ENCODE data around the gene KRTAP10-3. TPM values are rescaled to one million over a fixed set of nuclear protein-coding genes. Genes with fewer than 3 reads are reported as not detected.
"Not testable (repeated sequence)": the region's sequence is repeated elsewhere in the genome, so short reads cannot be mapped to it uniquely, and the experiment has no call there.

KRTAP10-3 gene
- total RNA-seq, 2 experiments from 2014 or later: not detected

GRCh38 chr21:44595524-44595923, 36.9 kb upstream of the KRTAP10-3 start:
- POLR2A ChIA-PET: no interaction called here
- no peak for DNase-seq
- Mint-ChIP-seq H3K9me3 (no peaks in the 10 kb centered on the region), H3K27me3 (peaks cover 13% of the 10 kb centered on the region), H3K4me1 (no peaks in the 10 kb centered on the region), H3K4me3 (no peak overlapping the region), H3K36me3 (ENCODE audit: low read depth) (no peaks in the 10 kb centered on the region), H3K27ac (no peak overlapping the region)
- CTCF ChIA-PET: interaction anchor here (0.6 to 2.4 kb wide), 3 partner anchors 23 to 198 kb away, joined by 3 to 5 read pairs (median 3); no protein-coding TSS in a partner anchor

- H3K4me1 Mint-ChIP-seq: no peaks in the 10 kb centered on the region
- CTCF ChIA-PET: no interaction called here
- DNase-seq: no peak
- H3K9me3 Mint-ChIP-seq: no peaks in the 10 kb centered on the region
- no peak overlapping the region for H3K4me3 Mint-ChIP-seq
- peaks cover 13% of the 10 kb centered on the region for H3K27me3 Mint-ChIP-seq
- POLR2A ChIA-PET: no interaction called here
- no peaks in the 10 kb centered on the region for H3K36me3 Mint-ChIP-seq (ENCODE audit: low read depth)
- no peak overlapping the region for H3K27ac Mint-ChIP-seq
Observed at GRCh38 chr21:44594406-44594916, 35.9 kb upstream of the KRTAP10-3 start.

DNA sequence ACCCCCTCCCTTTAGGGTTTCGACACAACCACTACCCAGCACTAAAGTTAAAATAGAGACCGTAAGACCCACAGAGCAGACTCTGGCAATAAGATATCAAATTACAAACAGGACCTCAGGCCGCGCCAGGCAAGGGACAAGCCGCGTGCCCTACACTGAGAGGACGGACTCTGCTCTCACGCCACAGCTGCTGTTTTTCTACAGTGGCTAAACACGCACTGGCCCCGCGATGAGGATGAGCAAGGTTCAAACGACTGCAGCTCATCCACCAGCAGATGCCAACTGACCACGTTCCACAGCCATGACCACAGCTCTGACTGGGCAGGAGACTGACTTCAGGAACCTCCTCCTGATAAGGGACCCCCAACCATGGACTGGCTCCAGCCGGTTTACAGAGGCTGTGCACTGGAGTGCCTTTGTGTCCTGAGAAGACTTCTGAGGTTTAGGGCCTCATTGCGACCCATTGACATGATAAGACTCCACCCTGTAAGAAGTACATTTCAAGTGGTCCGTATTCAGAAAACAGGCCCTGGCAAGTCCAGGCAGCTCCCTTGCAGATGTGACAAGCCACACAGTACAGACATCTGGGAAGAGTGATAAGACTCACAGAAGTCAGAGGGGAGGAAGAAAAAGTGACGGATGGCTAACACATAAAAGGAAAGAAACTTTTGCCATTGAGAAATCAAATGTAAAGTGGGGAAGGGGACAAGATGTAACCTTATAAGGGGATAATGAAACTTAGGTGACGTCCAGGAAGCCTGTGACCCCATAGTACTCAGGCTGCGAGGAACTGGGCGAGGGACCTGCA, 35.2 kb upstream of the KRTAP10-3 start:
- Mint-ChIP-seq H3K27me3 (peaks cover 14% of the 10 kb centered on the region), H3K4me3 (no peak overlapping the region), H3K27ac (no peak overlapping the region), H3K36me3 (ENCODE audit: low read depth) (no peaks in the 10 kb centered on the region), H3K4me1 (no peaks in the 10 kb centered on the region), H3K9me3 (no peaks in the 10 kb centered on the region)
- ChIA-PET CTCF (no interaction called here), POLR2A (no interaction called here)
- DNase-seq: no peak

DNA sequence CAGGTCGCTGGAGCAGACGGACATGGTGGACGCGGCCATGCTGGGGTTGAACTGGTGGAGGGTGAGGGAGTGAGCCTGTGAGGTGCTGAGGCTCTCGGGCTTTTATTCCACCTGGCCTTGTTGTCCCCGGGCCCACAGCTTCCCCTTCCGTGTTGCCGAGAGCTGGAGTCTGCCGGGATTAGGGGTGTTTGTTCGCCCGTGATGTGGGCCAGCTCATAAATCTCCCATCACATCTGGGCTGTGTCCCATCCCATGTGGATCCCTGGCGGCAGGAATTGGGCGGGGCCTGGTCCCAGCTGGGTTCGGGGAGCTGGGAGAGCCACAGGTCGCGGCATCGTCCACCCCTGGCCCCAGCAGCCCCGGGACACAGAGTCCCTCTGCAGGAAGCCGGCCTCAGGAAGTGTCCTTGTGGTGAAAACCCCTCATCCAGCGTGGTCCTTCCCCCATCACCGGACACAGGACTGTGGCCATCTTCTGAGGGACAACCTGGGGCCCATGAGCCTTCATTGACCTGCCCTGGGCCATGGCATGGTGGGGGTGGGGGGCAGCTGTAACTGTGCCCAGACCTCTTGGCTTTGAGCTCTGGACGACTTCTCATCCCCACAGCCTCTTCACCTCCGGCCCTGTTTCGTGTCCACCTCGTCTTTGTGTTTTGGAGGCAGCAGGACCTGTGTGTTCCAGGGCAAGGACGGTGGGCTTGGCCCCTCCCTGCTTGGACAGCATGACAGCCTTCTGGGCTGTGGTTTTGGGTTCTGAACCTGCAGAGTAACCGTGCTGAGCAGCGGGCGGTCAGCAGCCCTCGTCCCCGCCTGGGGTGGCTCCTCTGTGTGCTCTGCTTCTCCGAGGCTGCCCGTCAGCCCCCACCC, 34.1 kb upstream of the KRTAP10-3 start, which contains the start of gene KRTAP10-6:
KRTAP10-6 (minus strand) TSS at position 60 of the 866 bp plus-strand sequence; CDS start at position 39, 21 bp downstream.
- DNase-seq: no peak
- Mint-ChIP-seq H3K4me3 (no peak within 1 kb of the TSS), H3K4me1 (no peaks in the 10 kb centered on the region), H3K36me3 (ENCODE audit: low read depth) (no peaks in the 10 kb centered on the region), H3K9me3 (no peaks in the 10 kb centered on the region), H3K27me3 (peaks cover 11% of the 10 kb centered on the region), H3K27ac (no peak within 1 kb of the TSS)
- ChIA-PET POLR2A (interaction anchor here (0.6 kb wide), 1 partner anchor 15 kb away, joined by 3 read pairs; no protein-coding TSS in a partner anchor), CTCF (interaction anchor here (0.6 kb wide), 1 partner anchor 19 kb away, joined by 3 read pairs; the partner anchor contains the start of gene KRTAP10-4)

DNA sequence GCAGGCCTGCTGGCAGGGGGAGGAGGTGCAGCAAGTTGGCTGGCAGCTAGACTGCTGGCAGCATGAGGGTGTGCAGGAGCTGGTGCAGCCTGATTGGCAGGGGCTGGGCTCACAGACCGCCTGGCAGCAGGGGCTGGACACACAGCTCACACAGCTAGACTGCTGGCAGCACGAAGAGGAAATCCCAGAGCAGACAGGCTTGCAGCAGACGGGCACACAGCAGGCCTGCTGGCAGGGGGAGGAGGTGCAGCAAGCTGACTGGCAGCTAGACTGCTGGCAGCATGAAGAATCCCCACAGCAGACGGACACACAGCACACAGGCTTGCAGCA, 33.2 kb upstream of the KRTAP10-3 start:
- DNase-seq, POLR2A ChIA-PET: not testable (repeated sequence)
- H3K27me3 Mint-ChIP-seq: peaks cover 18% of the 10 kb centered on the region

DNA sequence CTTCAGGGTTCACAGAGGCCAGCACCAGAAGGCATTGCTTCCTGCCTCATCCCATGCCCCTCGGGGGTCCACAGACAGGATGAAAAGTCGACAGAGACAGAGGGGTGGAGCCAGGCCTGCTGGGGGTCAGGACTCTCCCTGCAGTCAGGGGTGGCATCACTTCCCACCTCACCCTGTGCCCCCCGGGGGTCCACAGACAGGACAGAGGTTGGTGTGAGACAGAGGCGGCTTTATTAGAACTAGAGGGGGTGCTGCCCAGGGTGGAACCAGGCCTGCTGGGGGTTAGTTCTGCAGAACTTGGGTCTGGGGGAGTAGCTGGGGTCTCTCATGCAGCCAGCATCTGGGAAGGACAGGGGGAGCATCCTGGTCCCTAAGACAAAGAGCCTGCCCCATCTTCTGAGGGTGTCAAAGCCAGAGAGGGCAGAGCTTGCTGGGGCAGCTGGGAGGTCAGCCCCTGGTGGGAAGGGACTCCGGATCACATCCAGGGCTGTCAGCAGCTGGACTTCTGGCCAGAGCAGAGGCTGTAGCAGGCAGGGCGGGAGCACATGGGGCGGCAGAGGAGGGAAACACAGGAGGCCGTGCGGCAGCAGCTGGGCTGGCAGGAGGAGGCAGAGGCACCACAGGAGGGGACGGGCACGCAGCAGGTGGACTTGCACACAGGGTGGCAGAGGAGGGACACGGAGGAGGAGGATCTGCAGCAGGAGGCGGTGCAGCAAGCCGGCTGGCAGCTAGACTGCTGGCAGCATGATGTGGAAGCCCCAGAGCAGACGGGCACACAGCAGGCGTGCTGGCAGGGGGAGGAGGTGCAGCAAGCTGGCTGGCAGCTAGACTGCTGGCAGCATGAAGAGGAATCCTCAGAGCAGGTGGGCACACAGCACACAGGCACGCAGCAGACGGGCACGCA, 32.6 kb upstream of the KRTAP10-3 start:
- H3K9me3 Mint-ChIP-seq; H3K27ac Mint-ChIP-seq; H3K4me1 Mint-ChIP-seq; POLR2A ChIA-PET; H3K36me3 Mint-ChIP-seq (ENCODE audit: low read depth); CTCF ChIA-PET; H3K4me3 Mint-ChIP-seq; DNase-seq: not testable (repeated sequence)
- peaks cover 23% of the 10 kb centered on the region for H3K27me3 Mint-ChIP-seq

More for the DNA sequence above, 33.2 kb upstream of the KRTAP10-3 start:
- CTCF ChIA-PET: interaction anchor here (0.6 kb wide), 1 partner anchor 18 kb away, joined by 3 read pairs; the partner anchor contains the start of gene KRTAP10-4
- not testable (repeated sequence) for H3K27ac Mint-ChIP-seq; H3K4me3 Mint-ChIP-seq; H3K4me1 Mint-ChIP-seq; H3K36me3 Mint-ChIP-seq (ENCODE audit: low read depth); H3K9me3 Mint-ChIP-seq

GRCh38 chr21:44590311-44590721, 31.7 kb upstream of the KRTAP10-3 start:
- H3K36me3 Mint-ChIP-seq (ENCODE audit: low read depth): no peaks in the 10 kb centered on the region
- POLR2A ChIA-PET: no interaction called here
- DNase-seq: no peak

GRCh38 chr21:44589586-44590305, 31.2 kb upstream of the KRTAP10-3 start:
- POLR2A ChIA-PET: no interaction called here
- Mint-ChIP-seq H3K9me3 (no peaks in the 10 kb centered on the region), H3K36me3 (ENCODE audit: low read depth) (no peaks in the 10 kb centered on the region), H3K4me1 (peaks cover 2% of the 10 kb centered on the region), H3K4me3 (no peak overlapping the region), H3K27ac (no peak overlapping the region), H3K27me3 (peaks cover 33% of the 10 kb centered on the region)
- DNase-seq: no peak
- CTCF ChIA-PET: no interaction called here

More at GRCh38 chr21:44590311-44590721, 31.7 kb upstream of the KRTAP10-3 start:
- Mint-ChIP-seq H3K27ac (no peak overlapping the region), H3K4me3 (no peak overlapping the region), H3K27me3 (peaks cover 31% of the 10 kb centered on the region), H3K9me3 (no peaks in the 10 kb centered on the region), H3K4me1 (peaks cover under 1% of the 10 kb centered on the region)
- CTCF ChIA-PET: no interaction called here

DNA sequence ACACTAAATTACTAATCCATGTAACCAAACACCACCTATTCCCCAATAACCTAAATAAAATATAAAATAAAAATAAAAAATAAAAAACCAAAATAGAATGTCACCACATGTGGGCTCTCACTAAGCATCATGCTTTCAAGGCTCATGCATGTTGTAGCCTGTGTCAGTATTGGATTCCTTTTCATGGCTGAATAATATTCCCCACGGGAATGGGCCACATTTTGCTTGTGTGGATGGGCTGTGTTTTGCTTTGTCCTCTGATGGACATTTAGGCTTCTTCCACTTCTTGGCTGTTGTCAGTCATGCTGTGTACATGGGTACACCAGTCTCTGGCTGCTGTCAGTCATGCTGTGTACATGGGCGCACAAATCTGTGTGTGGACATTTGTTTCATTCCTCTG, 30.5 kb upstream of the KRTAP10-3 start:
- no peak overlapping the region for H3K27ac Mint-ChIP-seq
- H3K4me3 Mint-ChIP-seq: no peak overlapping the region

GRCh38 chr21:44585892-44586291, 27.3 kb upstream of the KRTAP10-3 start:
- no peak overlapping the region for H3K27ac Mint-ChIP-seq
- H3K9me3 Mint-ChIP-seq: peaks cover 8% of the 10 kb centered on the region
- ChIA-PET CTCF (no interaction called here), POLR2A (no interaction called here)
- peaks cover 13% of the 10 kb centered on the region for H3K4me1 Mint-ChIP-seq
- H3K4me3 Mint-ChIP-seq: no peak overlapping the region
- no peak for DNase-seq
- H3K36me3 Mint-ChIP-seq (ENCODE audit: low read depth): peaks cover 3% of the 10 kb centered on the region
- peaks cover 37% of the 10 kb centered on the region for H3K27me3 Mint-ChIP-seq

More for the DNA sequence above, 30.5 kb upstream of the KRTAP10-3 start:
- H3K36me3 Mint-ChIP-seq (ENCODE audit: low read depth): no peaks in the 10 kb centered on the region
- peaks cover 6% of the 10 kb centered on the region for H3K4me1 Mint-ChIP-seq
- DNase-seq: no peak
- POLR2A ChIA-PET: no interaction called here
- H3K9me3 Mint-ChIP-seq: no peaks in the 10 kb centered on the region
- CTCF ChIA-PET: no interaction called here
- H3K27me3 Mint-ChIP-seq: peaks cover 34% of the 10 kb centered on the region

GRCh38 chr21:44583800-44584147, 25.2 kb upstream of the KRTAP10-3 start:
- peaks cover 34% of the 10 kb centered on the region for H3K27me3 Mint-ChIP-seq
- peaks cover 3% of the 10 kb centered on the region for H3K36me3 Mint-ChIP-seq (ENCODE audit: low read depth)
- POLR2A ChIA-PET: interaction anchor here (1.3 to 2.3 kb wide), 2 partner anchors 35 to 188 kb away, joined by 3 to 6 read pairs; no protein-coding TSS in a partner anchor
- H3K4me3 Mint-ChIP-seq: no peak overlapping the region
- H3K4me1 Mint-ChIP-seq: peaks cover 13% of the 10 kb centered on the region
- DNase-seq: peak; percentile 46
- no peak overlapping the region for H3K27ac Mint-ChIP-seq
- peaks cover 15% of the 10 kb centered on the region for H3K9me3 Mint-ChIP-seq
- CTCF ChIA-PET: no interaction called here
